EL (cell line): ENCODE results near the gene KCTD19.
A peak's percentile ranks its signal among the peaks of the same experiment; 100 is the strongest.

Experiments used
- DNase-seq: peaks from one replicate; pipeline ENCODE4 v3.0.0-alpha.2; 2016

The KCTD19 gene

GRCh38 chr16:67282447-67282805 is 44.1 kb downstream of the KCTD19 start:
- DNase-seq, result no peak

DNA sequence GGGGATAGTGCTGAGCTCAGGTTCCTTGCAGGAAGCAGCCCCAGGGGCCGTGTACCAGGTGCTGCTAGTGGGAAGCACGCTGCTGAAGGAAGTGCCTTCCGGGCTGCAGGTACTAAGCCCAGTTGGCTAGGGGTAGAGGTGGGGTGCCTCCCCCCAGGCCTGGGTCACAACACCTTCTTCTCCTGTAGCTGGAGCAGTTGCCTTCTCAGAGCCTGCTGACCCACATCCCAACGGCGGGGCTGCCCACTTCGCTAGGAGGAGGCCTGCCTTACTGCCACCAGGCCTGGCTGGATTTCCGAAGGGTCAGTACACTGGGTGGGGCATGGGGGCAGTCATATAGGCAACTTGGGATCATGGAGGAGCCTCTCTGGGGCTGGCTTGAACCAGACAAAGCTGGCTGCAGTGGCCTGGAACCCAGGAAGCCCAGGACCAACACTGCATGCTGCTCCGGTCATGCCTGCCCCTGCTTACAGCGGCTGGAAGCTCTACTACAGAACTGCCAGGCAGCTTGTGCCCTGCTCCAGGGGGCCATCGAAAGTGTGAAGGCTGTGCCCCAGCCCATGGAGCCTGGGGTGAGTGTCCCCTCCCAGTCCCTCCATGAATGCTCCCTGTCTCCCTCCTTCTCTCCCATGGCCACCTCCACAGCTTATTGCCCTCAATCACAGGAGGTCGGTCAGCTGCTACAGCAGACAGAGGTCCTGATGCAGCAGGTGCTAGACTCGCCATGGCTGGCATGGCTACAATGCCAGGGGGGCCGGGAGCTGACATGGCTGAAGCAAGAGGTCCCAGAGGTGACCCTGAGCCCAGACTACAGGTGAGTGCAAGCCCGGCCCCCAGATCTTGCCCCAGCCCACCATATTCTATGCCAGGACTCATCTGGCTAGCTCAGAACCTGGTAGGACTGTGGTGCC is 44.8 kb downstream of the KCTD19 start:
- no peak for DNase-seq

DNA sequence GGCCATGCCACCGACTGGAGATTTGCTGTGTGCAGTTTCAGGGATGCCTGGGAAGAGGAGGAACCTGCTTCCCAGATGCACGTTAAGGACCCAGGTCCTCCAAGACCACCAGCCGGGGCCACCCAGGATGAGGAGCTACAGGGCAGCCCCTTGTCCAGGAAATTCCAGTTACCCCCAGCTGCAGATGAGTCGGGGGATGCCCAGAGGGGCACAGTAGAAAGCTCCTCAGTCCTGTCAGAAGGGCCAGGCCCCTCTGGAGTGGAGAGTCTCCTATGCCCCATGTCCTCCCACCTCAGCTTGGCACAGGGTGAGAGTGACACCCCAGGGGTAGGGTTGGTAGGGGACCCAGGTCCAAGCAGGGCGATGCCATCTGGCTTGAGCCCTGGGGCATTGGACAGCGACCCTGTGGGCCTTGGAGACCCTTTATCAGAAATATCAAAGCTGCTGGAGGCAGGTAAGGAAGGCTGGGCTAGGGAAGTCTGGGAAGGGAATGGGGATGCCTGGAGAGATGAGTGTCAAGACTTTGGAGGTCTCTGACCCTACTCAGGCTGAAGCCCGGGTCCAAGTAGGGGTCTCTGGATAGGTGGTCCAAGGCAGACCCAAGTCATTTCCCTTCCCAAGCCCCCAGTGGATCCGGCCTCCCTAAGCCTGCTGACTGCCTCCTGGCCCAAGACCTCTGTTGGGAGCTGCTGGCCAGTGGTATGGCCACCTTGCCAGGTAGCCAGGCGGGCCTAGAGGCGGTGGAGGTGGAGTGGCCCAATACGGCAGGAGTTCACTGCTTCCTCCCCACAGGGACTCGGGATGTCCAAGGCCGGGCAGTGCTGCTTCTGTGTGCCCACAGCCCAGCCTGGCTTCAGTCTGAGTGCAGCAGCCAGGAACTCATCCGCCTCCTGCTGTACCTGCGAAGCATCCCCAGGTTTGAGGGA is 46.2 kb downstream of the KCTD19 start:
- no peak for DNase-seq

GRCh38 chr16:67279296-67280089 is 47.0 kb downstream of the KCTD19 start, which contains the start of gene PLEKHG4:
PLEKHG4 (plus strand) TSS chr16:67279532; CDS start chr16:67280045, 513 bp downstream.
- peak; percentile 78 for DNase-seq

- DNase-seq, result peak; percentile 51
Observed at GRCh38 chr16:67278773-67279295, 47.7 kb downstream of the KCTD19 start.

DNA sequence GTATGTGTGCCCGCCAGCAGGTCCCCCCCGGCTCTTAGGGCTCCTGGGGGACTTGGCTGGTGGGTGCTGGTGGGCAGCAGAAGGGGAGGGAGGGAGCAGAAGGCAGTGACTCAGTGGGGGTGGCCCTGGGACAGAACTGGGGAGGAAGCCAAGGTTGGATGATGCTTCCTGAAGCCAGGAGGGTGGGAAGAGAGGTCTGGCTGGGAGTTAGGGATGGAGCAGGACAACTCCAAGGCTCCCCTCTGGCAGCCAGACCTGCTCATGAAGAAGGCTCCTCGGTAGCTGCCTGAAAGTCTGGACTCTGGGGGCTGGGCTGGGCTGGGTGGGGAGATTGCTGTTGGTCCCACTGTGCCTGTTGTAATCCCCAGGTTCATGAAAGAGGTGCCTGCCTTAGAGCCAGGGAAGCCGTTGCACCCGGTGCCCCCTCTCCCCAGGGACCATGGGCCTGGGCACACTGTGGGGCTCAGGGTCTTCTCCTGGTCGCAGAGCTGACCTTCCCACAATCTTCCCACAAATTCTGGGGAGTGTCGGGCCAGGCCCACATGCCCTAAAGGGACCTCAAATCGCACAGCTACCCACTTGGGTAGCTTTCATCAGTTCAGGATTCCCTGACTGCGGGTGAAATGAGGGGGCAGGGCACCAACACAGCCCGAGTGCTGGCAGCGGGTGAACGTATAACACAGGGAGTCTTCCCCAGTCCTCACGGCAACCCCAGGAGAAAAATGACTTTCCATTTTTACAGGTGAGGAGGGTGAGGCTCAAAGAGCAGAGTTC is 48.4 kb downstream of the KCTD19 start:
- DNase-seq, result peak; percentile 87

DNA sequence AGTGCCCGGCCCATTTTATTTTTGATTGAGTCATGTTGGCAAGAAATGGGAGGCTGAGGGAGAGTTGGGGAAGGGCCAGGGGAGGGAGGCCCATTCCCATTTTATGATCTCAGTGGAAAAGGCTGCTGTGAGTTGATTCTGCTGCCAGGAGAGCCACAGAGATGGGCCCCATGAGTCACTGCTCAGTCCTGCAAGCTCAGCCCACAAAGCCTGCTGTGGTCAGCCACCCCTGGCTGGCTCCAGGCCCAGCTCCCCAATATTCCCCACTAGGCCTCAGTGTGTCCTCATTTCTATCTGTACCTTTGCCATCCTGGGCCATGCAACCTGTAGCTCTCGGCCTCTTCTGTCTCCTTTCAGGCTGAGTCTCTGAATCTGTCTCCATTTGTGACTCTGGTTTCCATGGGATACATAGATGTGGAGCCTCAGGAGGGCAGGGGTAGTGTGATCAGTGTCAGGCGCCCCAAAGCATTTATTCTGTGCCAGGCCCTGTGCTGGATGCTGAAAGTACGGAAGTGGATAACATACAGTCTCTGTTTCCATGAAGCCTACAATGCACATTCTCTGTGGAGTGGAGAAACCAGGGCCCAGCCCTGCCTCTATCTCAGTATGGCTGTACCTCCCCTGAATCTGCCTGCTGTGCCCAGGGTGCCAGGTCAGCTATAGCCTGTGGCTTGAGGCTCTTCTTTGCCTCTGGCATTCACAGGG is 49.1 kb downstream of the KCTD19 start:
- DNase-seq, result peak; percentile 99

DNA sequence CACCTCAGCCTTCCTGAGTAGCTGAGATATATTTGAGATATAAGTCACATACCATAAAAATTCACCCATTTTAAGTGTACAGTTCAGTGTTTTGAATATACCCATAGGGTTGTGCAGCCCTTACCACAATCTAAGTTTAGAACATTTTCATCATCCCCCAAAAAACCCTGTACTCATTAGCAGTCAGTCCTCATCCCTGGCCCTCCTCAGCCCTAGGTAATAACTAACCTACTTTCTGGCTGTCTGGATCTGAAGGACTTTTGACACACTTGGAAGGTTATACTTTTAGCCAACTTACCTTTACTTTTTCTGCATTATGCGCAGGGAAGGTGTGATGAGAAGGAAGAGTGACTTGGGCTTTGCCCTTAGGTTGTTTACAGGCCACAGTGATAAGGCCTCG is 51.2 kb downstream of the KCTD19 start:
- DNase-seq, result no peak

- DNase-seq, result no peak
Observed at GRCh38 chr16:67271446-67271845, 55.1 kb downstream of the KCTD19 start.

DNA sequence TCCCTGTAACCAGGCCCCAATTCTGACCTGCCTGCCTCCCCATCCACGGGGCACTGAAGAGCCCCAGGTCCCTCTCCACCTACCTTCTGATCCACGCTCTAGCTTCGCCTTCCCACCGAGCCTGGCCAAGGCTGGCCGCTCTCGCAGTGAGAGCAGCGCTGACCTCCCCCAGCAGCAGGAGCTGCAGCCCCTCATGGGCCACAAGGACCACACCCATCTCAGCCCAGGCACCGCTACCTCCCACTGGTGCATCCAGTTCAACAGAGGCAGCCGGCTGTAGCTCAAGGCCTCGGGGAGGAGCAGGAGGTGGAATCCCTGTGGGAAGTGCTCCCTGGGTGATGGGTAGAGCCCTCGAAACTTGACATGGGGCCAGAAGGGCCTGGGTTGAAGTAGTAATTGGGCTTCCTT is 55.6 kb downstream of the KCTD19 start:
- DNase-seq, result no peak

DNA sequence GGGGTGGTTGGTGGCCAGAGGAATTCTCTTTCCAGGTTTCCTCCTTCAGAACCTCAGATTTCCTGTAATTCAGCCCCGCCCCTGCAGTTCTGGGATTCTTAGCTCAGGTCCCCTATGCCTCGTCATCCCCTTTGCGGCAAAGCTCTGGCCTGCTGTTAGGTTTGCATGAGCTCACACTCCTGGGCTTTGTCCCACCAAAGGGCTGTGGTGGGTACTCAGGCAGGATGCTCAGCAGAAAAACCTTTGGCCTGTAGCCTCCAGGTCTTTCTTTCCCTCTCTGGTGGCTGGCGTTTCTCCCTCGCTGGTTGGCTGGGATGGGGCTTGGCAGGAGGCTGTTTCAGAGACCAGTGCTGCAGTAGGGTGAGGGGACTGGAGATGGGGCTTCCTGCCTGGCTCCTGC is 56.8 kb downstream of the KCTD19 start:
- peak; percentile 63 for DNase-seq

DNA sequence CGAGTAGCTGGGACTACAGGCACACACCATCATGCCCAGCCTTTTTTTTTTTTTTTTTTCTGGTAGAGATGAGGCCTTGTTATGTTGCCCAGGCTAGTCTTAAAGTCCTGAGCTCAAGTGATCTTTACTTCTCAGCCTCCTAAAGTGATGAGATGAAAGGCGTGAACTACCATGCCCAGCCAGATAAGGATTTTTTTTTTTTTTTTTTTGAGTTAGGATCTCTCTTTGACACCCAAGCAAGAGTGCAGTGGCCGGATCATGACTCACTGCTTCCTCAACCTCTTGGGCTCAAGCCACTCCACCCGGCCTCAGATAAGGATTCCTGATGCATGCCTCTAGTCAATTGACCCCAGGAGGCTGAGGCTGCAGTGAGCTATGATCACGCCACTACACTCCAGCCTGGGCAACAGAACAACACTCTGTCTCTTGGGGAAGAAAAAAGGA is 58.4 kb downstream of the KCTD19 start:
- DNase-seq, result peak; percentile 95

DNA sequence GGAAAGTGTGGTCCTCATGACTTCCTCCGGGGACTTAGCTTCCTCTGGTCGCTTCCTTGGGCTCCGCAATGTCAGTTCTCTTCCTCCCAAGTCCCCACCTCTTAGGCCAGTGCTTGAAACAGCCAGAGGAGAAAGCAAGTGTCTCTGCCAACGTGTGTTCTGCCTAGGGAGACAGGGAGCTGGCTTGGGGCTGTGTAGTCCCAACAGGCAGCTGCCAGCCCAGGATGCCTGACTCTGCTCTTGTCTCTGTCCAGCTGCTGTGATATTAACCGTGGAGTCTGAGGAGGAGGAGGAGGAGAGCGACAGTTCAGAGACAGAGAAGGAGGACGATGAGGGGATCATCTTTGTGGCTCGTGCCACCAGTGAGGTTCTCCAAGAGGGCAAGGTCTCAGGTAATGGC is 60.7 kb downstream of the KCTD19 start:
- DNase-seq, result no peak

DNA sequence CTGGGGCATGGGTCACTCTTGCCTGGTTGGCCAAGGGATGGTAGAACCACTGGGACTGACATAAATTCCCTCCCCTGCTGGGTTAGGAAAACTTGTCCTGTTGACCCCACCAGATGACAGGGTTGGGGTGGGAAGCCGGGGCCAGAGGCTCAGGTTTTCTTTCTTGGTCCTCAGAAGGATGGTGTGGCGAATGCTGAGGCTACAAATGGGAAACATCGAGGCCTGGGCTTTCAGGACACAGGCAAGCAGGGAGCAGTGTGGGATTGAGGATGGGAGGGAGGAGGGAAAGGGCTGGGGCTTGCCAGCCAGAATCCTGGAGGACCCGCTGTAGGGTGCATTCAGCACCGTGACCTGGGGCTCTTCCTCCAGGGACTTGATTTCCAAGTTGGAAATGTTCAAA is 61.7 kb downstream of the KCTD19 start:
- no peak for DNase-seq

- no peak for DNase-seq
Observed at GRCh38 chr16:67264277-67264676, 62.3 kb downstream of the KCTD19 start.

GRCh38 chr16:67263201-67263600 is 63.3 kb downstream of the KCTD19 start:
- DNase-seq, result no peak

DNA sequence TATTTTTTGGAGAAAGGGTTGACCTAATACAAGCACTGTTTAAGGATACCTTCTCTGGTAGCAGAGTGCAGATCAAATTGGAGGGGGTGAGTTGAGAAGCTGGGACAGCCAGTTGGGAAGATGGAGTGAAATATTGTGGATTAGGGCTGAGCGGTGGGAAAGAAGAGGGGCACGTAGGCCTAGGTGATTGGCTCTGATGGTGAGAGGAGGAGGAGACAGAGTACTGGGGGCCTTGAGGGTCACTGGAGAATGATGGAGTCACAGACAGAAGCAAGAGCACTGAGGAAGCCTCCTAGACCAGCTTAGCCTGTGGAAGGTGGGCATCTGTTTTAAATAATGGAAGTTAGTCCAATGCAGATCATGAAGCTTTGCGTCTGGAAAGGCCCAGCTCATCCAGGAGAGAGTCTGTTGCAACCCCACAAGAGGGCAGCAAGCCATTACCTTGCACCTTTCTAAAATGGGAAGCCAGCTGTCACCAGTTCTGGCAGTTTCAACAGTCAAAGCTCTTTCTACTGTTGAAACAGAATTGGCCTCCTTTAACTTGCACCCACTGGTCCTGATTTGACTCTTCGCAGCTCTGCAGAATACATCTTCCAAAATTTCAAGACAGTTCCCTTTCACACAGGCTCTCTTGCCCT is 66.0 kb downstream of the KCTD19 start:
- DNase-seq, result peak; percentile 54

- DNase-seq, result no peak
Observed at GRCh38 chr16:67259705-67260104, 66.8 kb downstream of the KCTD19 start.

DNA sequence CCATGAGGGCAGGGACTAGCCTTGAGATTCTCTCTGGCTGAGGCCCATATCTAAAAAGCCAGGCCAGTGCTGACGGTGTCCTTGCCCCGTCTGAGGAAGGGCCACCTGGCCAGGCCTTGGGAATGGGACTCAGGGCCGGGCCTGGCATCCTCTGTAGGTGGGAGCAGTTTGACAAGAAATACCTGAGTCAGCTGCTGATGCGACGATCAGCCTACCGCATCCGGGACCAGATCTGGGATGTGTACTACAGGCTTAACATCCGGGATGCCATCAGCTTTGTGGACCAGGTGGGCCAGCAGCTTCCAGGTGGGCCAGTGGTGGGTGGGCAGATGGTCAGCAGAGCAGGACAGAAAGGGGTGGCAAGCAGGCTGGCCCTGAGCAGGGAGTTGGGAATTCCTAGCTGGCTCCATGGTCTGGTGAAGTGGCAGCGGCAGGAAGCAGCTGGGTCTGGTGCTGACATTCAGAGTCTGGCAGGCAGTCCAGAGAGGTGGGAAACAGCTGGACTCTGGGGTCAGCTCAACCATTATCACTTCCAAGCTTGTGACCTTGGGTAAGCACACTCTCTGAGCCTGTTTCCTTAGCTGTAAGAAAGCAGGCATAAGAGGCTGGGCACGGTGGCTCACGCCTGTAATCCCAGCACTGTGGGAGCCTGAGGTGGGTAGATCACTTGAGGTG is 68.2 kb downstream of the KCTD19 start:
- no peak for DNase-seq
